DMS79 treated with DMSO at 0.1 percent for 48 hours (cell line): ENCODE data around the gene SDC4.
"Not testable (repeated sequence)": the region's sequence is repeated elsewhere in the genome, so short reads cannot be mapped to it uniquely, and the experiment has no call there.

ENCODE experiments used
- DNase-seq: peaks from one replicate; lab custom pipeline; 2025; lab: John Stamatoyannopoulos, UW

Gene SDC4

GRCh38 chr20:45363611-45364492, 15.6 kb upstream of the SDC4 start:
- no peak for DNase-seq

GRCh38 chr20:45362804-45363610, 14.8 kb upstream of the SDC4 start, which contains the start of gene SYS1:
Gene SYS1 (plus strand): TSS chr20:45363156. CDS start chr20:45363532, 376 bp downstream.
- DNase-seq = peak; percentile 89

- no peak for DNase-seq
Measured at GRCh38 chr20:45361793-45362192, 13.6 kb upstream of the SDC4 start.

- DNase-seq = no peak
Measured at GRCh38 chr20:45359406-45360148, 11.4 kb upstream of the SDC4 start.

GRCh38 chr20:45359069-45359405, 10.8 kb upstream of the SDC4 start:
- DNase-seq = no peak

- no peak for DNase-seq
Measured at GRCh38 chr20:45358282-45359068, 10.3 kb upstream of the SDC4 start.

GRCh38 chr20:45355209-45356084, 7.2 kb upstream of the SDC4 start:
- no peak for DNase-seq

GRCh38 chr20:45354423-45355208, 6.4 kb upstream of the SDC4 start:
- no peak for DNase-seq

- DNase-seq = no peak
Measured at GRCh38 chr20:45353746-45354145, 5.5 kb upstream of the SDC4 start.

- DNase-seq = no peak
Measured at GRCh38 chr20:45352729-45353128, 4.5 kb upstream of the SDC4 start.

GRCh38 chr20:45350795-45351194, 2.6 kb upstream of the SDC4 start:
- not testable (repeated sequence) for DNase-seq

GRCh38 chr20:45350217-45350616, 2.0 kb upstream of the SDC4 start:
- DNase-seq = no peak

- DNase-seq = no peak
Measured at GRCh38 chr20:45347297-45347935, 808 bp downstream of the SDC4 start.

GRCh38 chr20:45346851-45347250, 1.4 kb downstream of the SDC4 start:
- DNase-seq = no peak

GRCh38 chr20:45346291-45346718, 1.9 kb downstream of the SDC4 start:
- DNase-seq = no peak

- DNase-seq = no peak
Measured at GRCh38 chr20:45345104-45345936, 2.9 kb downstream of the SDC4 start.

GRCh38 chr20:45344168-45344860, 3.9 kb downstream of the SDC4 start:
- DNase-seq = no peak
